Muscle layer of colon (tissue), 2 donors: ENCODE results near the gene SHANK3.

Experiments used
- H3K27ac ChIP-seq: one replicate; pipeline ENCODE4 v1.7.0; 2013; ENCODE audit warnings: low read depth, mild to moderate bottlenecking, low read length, moderate library complexity
- H3K27me3 ChIP-seq, 2 donors: one replicate each; pipeline ENCODE4 v1.7.0; 2013; ENCODE audit warnings: low read length in 2 of 2, mild to moderate bottlenecking in 2 of 2; ENCODE audit not compliant: insufficient read depth in 2 of 2, control insufficient read depth in 1 of 2
- H3K36me3 ChIP-seq: one replicate; pipeline ENCODE4 v1.7.0; 2013; ENCODE audit warnings: mild to moderate bottlenecking, low read length; ENCODE audit not compliant: insufficient read depth
- H3K4me1 ChIP-seq: one replicate; pipeline ENCODE4 v1.7.0; 2013; ENCODE audit warnings: mild to moderate bottlenecking, low read length; ENCODE audit not compliant: insufficient read depth
- H3K4me3 ChIP-seq, 2 donors: one replicate each; pipeline ENCODE4 v1.7.0; 2013; ENCODE audit warnings: low read length in 2 of 2, low read depth in 1 of 2, mild to moderate bottlenecking in 1 of 2, moderate library complexity in 1 of 2
- H3K9ac ChIP-seq: one replicate; pipeline ENCODE4 v1.7.0; 2013; ENCODE audit warnings: low read length
- H3K9me3 ChIP-seq: one replicate; pipeline ENCODE4 v1.7.0; 2013; ENCODE audit warnings: mild to moderate bottlenecking, low read length
- donor health status: abdominal sarcoma.
- donor health status: Adenocarcinoma of cecum.

Gene SHANK3

GRCh38 chr22:50719814-50720300, 47.2 kb downstream of the SHANK3 start:
- no peak overlapping the region for H3K27ac ChIP-seq
- H3K36me3 ChIP-seq, result no peaks in the 10 kb centered on the region
- H3K9ac ChIP-seq, result no peak overlapping the region
- H3K4me3 ChIP-seq, result no peak overlapping the region
- peaks cover 0 to 18% of the 10 kb centered on the region in 2 donors for H3K27me3 ChIP-seq
- H3K9me3 ChIP-seq, result no peaks in the 10 kb centered on the region
- no peaks in the 10 kb centered on the region for H3K4me1 ChIP-seq

- Histone ChIP-seq H3K27me3 (peaks cover 0 to 18% of the 10 kb centered on the region in 2 donors), H3K9ac (no peak overlapping the region), H3K4me3 (no peak overlapping the region), H3K9me3 (no peaks in the 10 kb centered on the region), H3K36me3 (no peaks in the 10 kb centered on the region), H3K4me1 (no peaks in the 10 kb centered on the region), H3K27ac (no peak overlapping the region)
Measured at GRCh38 chr22:50720301-50721256, 48.0 kb downstream of the SHANK3 start.

- H3K27ac ChIP-seq, result no peak overlapping the region
- H3K27me3 ChIP-seq, result peaks cover 0 to 18% of the 10 kb centered on the region in 2 donors
- H3K4me3 ChIP-seq, result no peak overlapping the region
- H3K9me3 ChIP-seq, result no peaks in the 10 kb centered on the region
- peaks cover 5% of the 10 kb centered on the region for H3K36me3 ChIP-seq
- H3K9ac ChIP-seq, result no peak overlapping the region
- no peaks in the 10 kb centered on the region for H3K4me1 ChIP-seq
Measured at GRCh38 chr22:50721257-50721844, 48.7 kb downstream of the SHANK3 start.

GRCh38 chr22:50722048-50722701, 49.6 kb downstream of the SHANK3 start:
- Histone ChIP-seq H3K36me3 (peaks cover 9% of the 10 kb centered on the region), H3K27me3 (peaks cover 0 to 18% of the 10 kb centered on the region in 2 donors), H3K4me1 (no peaks in the 10 kb centered on the region), H3K27ac (no peak overlapping the region), H3K9ac (no peak overlapping the region), H3K4me3 (no peak overlapping the region), H3K9me3 (no peaks in the 10 kb centered on the region)
